Retinal pigment epithelial cell (primary cell): Measurements from ENCODE around the gene C8G.

Source experiments
- DNase-seq: peaks from one replicate; pipeline ENCODE4 v3.0.0-alpha.2; 2010; ENCODE audit warnings: low read depth
- H3K4me3 ChIP-seq: 2 replicates; pipeline ENCODE4 v1.5.1; 2011; ENCODE audit warnings: mild to moderate bottlenecking, low read length, control low read depth, moderate library complexity
- TF ChIP-seq, protein P1 (sequence below): conservative IDR thresholded peaks from 2 replicates; pipeline ENCODE4 v1.5.1; 2011; ENCODE audit warnings: low read depth, low read length, control low read depth, inconsistent platforms

C8G gene

GRCh38 chr9:136960938-136961275, 15.9 kb downstream of the C8G start:
- no peak overlapping the region for H3K4me3 ChIP-seq
- no peak for DNase-seq
- TF ChIP-seq, protein P1, sequence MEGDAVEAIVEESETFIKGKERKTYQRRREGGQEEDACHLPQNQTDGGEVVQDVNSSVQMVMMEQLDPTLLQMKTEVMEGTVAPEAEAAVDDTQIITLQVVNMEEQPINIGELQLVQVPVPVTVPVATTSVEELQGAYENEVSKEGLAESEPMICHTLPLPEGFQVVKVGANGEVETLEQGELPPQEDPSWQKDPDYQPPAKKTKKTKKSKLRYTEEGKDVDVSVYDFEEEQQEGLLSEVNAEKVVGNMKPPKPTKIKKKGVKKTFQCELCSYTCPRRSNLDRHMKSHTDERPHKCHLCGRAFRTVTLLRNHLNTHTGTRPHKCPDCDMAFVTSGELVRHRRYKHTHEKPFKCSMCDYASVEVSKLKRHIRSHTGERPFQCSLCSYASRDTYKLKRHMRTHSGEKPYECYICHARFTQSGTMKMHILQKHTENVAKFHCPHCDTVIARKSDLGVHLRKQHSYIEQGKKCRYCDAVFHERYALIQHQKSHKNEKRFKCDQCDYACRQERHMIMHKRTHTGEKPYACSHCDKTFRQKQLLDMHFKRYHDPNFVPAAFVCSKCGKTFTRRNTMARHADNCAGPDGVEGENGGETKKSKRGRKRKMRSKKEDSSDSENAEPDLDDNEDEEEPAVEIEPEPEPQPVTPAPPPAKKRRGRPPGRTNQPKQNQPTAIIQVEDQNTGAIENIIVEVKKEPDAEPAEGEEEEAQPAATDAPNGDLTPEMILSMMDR, result no peak

- DNase-seq, result no peak
- H3K4me3 ChIP-seq, result no peak overlapping the region
- TF ChIP-seq, protein P1, result no peak
These were observed 16.4 kb downstream of the C8G start for GRCh38 chr9:136961279-136962065.

DNA sequence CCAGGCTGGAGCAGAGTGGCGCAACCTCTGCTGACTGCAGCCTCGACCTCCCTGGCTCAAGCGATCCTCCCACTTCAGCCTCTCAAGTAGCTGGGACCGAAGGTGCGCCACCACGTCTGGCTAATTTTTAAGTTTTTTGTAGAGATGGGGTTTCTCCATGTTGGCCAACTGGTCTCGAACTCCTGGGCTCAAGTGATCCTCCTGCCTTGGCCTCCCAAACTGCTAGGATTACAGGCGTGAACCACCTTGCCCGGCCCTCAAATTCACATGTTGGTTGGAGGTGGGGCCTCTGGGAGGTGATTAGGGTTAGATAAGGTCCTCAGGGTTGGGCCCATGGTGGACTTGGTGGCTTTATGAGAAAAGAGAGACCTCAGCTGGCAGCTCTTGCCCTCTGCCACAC, 17.1 kb downstream of the C8G start:
- DNase-seq, result no peak
- H3K4me3 ChIP-seq, result no peak overlapping the region
- TF ChIP-seq, protein P1, result no peak

GRCh38 chr9:136962701-136963248, 17.7 kb downstream of the C8G start:
- DNase-seq, result no peak

GRCh38 chr9:136963341-136963740, 18.3 kb downstream of the C8G start:
- no peak overlapping the region for H3K4me3 ChIP-seq
- TF ChIP-seq, protein P1, result no peak
- DNase-seq, result no peak

More at GRCh38 chr9:136962701-136963248, 17.7 kb downstream of the C8G start:
- TF ChIP-seq, protein P1, result no peak
- H3K4me3 ChIP-seq, result no peak overlapping the region

GRCh38 chr9:136963751-136964150, 18.7 kb downstream of the C8G start:
- no peak overlapping the region for H3K4me3 ChIP-seq
- TF ChIP-seq, protein P1, result no peak
- DNase-seq, result no peak

DNA sequence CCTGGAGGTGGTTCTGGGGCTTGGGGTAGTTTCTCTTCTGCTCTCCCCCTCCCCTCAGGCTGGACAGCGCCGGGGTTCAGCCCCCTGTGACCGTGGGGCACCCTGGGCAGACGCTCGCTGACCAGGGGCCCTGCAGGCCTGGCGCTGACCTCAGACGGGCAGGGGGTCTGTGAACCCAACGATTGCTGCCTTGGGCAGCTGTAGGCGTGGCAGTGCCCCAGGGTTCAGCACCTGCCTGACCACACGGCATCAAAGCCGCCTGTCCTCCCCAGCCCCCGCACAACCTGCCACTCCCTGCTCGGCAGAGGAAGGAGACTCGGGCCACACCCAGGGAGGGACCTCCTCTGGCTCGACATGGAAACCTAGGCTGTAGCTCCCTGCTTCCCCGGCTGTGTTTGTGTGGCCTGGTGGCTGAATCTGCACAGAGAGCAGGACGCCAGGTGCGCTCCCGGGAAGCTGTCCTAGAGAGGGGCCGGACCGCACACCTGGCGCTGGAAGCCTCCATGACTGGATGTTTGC, 19.2 kb downstream of the C8G start:
- DNase-seq, result no peak
- TF ChIP-seq, protein P1, result no peak
- no peak overlapping the region for H3K4me3 ChIP-seq
